ENCODE data around the gene TCN2.

DNA sequence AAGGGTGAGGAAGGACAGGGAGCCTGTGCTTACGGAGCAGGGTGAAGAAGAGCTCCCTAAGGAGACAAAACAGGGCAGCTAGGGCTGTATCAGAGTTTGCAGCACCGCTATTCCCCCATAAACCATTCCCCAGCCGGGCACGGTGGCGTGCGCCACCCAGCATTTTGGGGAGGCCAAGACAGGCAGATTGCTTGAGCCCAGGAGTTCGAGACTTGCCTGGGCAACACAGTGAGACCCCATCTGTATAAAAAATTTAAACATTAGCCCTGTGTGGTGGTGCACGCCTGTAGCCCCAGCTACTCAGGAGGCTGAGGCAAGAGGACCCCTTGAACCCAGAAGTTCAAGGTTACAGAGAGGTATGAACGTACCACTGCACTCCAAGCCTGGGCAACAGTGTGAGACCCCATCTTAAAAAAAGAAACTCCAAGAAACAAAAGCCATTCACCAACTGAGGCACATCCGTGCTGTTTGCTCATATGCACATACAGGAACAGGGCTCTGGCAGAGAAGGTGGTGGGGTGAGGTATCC is 37.2 kb upstream of the TCN2 start:
- TF ChIP-seq, protein P1, sequence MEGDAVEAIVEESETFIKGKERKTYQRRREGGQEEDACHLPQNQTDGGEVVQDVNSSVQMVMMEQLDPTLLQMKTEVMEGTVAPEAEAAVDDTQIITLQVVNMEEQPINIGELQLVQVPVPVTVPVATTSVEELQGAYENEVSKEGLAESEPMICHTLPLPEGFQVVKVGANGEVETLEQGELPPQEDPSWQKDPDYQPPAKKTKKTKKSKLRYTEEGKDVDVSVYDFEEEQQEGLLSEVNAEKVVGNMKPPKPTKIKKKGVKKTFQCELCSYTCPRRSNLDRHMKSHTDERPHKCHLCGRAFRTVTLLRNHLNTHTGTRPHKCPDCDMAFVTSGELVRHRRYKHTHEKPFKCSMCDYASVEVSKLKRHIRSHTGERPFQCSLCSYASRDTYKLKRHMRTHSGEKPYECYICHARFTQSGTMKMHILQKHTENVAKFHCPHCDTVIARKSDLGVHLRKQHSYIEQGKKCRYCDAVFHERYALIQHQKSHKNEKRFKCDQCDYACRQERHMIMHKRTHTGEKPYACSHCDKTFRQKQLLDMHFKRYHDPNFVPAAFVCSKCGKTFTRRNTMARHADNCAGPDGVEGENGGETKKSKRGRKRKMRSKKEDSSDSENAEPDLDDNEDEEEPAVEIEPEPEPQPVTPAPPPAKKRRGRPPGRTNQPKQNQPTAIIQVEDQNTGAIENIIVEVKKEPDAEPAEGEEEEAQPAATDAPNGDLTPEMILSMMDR (conservative IDR thresholded peaks at IDR 0.05; ENCODE audit: low read length): no peak
- no peak for TF ChIP-seq EZH2phosphoT487 (IDR thresholded peaks at IDR 0.05; ENCODE audit: borderline replicate concordance, low read depth, low read length)
